Liver (tissue), 3 donors: Measurements from ENCODE around the gene CCDC88C.

Source experiments
- EGR1 ChIP-seq, 2 donors: IDR thresholded peaks; 2 replicates each; pipeline ENCODE4 v1.6.1; 2016 to 2018; ENCODE audit warnings: antibody characterized with exemption in 2 of 2, low read depth in 2 of 2
- GABPA ChIP-seq, 2 donors: IDR thresholded peaks in 1 of 2; conservative IDR thresholded peaks in 1 of 2; 2 replicates each; pipeline ENCODE4 v1.6.1; 2016; ENCODE audit warnings: antibody characterized with exemption in 2 of 2, mild to moderate bottlenecking in 1 of 2, moderate library complexity in 1 of 2
- HNF4G ChIP-seq: IDR thresholded peaks from 2 replicates; pipeline ENCODE4 v1.6.1; 2016; ENCODE audit warnings: antibody characterized with exemption
- JUND ChIP-seq, 2 donors: IDR thresholded peaks; 2 replicates each; pipeline ENCODE4 v1.6.1; 2016; ENCODE audit warnings: antibody characterized with exemption in 2 of 2
- RAD21 ChIP-seq, 2 donors: IDR thresholded peaks; 2 replicates each; pipeline ENCODE4 v1.6.1; 2016; ENCODE audit warnings: antibody characterized with exemption in 2 of 2, mild to moderate bottlenecking in 2 of 2
- SP1 ChIP-seq: IDR thresholded peaks from 2 replicates; pipeline ENCODE4 v1.6.1; 2018; ENCODE audit warnings: antibody characterized with exemption, mild to moderate bottlenecking
- TAF1 ChIP-seq: conservative IDR thresholded peaks from 2 replicates; pipeline ENCODE4 v1.6.1; 2016; ENCODE audit warnings: antibody characterized with exemption, mild to moderate bottlenecking
- YY1 ChIP-seq: IDR thresholded peaks from 2 replicates; pipeline ENCODE4 v1.6.1; 2016; ENCODE audit warnings: antibody characterized with exemption, mild to moderate bottlenecking
- TF ChIP-seq, protein P1 (sequence below): fragments of 150-350 bp; IDR thresholded peaks from 2 replicates; pipeline ENCODE4 v1.5.1; 2017; ENCODE audit warnings: improper control_type of control experiment, low read depth, low read length; ENCODE audit not compliant: missing input control
- TF ChIP-seq, protein P2 (sequence below): IDR thresholded peaks from 2 replicates; pipeline ENCODE4 v1.6.1; 2016; ENCODE audit warnings: antibody characterized with exemption
- donor health status: healthy.
- donor health status: healthy.

DNA sequence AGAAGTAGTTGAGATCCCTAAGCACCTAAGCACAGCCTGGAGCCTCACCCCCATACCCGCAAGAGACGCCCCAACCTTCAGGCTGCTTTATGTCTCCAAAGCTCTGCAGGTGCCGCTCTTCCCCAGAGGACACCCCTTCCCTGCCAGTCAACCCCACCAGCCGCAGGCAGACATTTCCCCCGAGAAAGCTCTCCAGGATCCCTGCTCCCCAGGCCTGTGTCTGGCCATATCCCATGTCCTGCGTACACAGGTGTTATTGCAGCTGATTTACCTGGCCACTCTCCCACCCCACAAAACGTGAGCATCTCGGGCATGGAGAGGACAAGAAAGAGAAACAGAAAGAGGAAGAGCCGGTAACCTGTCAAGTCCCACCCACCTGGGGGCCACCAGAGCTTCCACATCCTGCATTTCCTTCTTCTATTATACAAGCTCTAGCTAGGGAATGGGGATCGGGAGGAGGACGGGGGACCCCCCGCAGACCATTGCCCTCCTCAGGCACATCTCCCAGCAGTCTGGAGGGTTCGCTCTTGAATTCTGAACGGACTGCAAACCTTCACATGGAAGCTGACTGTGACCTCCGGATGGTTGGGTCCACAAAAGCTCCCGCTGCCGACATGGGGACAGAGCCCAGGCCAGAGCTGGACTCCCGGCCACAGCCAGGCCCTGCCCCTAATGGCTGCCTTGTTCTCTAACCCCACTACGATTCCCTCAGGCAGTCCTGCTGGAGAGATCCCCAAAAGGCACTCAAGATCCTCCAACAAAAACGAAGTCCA is 17.6 kb downstream of the CCDC88C start:
- TF ChIP-seq, protein P1, sequence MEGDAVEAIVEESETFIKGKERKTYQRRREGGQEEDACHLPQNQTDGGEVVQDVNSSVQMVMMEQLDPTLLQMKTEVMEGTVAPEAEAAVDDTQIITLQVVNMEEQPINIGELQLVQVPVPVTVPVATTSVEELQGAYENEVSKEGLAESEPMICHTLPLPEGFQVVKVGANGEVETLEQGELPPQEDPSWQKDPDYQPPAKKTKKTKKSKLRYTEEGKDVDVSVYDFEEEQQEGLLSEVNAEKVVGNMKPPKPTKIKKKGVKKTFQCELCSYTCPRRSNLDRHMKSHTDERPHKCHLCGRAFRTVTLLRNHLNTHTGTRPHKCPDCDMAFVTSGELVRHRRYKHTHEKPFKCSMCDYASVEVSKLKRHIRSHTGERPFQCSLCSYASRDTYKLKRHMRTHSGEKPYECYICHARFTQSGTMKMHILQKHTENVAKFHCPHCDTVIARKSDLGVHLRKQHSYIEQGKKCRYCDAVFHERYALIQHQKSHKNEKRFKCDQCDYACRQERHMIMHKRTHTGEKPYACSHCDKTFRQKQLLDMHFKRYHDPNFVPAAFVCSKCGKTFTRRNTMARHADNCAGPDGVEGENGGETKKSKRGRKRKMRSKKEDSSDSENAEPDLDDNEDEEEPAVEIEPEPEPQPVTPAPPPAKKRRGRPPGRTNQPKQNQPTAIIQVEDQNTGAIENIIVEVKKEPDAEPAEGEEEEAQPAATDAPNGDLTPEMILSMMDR: no peak
- TF ChIP-seq TAF1: no peak
- TF ChIP-seq HNF4G: no peak
- TF ChIP-seq EGR1 (IDR thresholded peaks at IDR 0.05; ENCODE audit: low read depth in 2 of 2): no peak
- no peak for TF ChIP-seq YY1
- TF ChIP-seq GABPA (IDR thresholded peaks at IDR 0.05 in 1 of 2, conservative IDR thresholded peaks at IDR 0.05 in 1 of 2): no peak
- TF ChIP-seq SP1: no peak
- no peak for TF ChIP-seq JUND (IDR thresholded peaks at IDR 0.05)
- no peak for TF ChIP-seq RAD21 (IDR thresholded peaks at IDR 0.05)
- TF ChIP-seq, protein P2, sequence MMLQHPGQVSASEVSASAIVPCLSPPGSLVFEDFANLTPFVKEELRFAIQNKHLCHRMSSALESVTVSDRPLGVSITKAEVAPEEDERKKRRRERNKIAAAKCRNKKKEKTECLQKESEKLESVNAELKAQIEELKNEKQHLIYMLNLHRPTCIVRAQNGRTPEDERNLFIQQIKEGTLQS: no peak
